ENCODE results near the gene RPS6KB1.

GRCh38 chr17:59901604-59902003, 8.7 kb downstream of the RPS6KB1 start:
- no peak for TF ChIP-seq POLR2AphosphoS5 (IDR thresholded peaks at IDR 0.05; ENCODE audit: low read depth)
- TF ChIP-seq, protein P1, sequence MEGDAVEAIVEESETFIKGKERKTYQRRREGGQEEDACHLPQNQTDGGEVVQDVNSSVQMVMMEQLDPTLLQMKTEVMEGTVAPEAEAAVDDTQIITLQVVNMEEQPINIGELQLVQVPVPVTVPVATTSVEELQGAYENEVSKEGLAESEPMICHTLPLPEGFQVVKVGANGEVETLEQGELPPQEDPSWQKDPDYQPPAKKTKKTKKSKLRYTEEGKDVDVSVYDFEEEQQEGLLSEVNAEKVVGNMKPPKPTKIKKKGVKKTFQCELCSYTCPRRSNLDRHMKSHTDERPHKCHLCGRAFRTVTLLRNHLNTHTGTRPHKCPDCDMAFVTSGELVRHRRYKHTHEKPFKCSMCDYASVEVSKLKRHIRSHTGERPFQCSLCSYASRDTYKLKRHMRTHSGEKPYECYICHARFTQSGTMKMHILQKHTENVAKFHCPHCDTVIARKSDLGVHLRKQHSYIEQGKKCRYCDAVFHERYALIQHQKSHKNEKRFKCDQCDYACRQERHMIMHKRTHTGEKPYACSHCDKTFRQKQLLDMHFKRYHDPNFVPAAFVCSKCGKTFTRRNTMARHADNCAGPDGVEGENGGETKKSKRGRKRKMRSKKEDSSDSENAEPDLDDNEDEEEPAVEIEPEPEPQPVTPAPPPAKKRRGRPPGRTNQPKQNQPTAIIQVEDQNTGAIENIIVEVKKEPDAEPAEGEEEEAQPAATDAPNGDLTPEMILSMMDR (IDR thresholded peaks at IDR 0.05; ENCODE audit: insufficient read depth, low read length), result no peak
- TF ChIP-seq GABPA (IDR thresholded peaks at IDR 0.05; ENCODE audit: low read depth), result no peak
- TF ChIP-seq REST (IDR thresholded peaks at IDR 0.05; ENCODE audit: insufficient replicate concordance, low read depth), result no peak
